ENCODE measurements around the gene CCDC85C. TPM values are rescaled to one million over a fixed set of nuclear protein-coding genes. Genes with fewer than 3 reads are reported as not detected.

The CCDC85C gene
- total and polyA plus RNA-seq, 10 donors = 1.6 to 12.4 (median 8.1) TPM

GRCh38 chr14:99596772-99597171, 7.2 kb downstream of the CCDC85C start:
- Histone ChIP-seq H3K4me1 (peaks cover 25 to 85% (median 55%) of the 10 kb centered on the region in 6 donors), H3K27me3 (replicated peaks in 1 of 7) (no peaks in the 10 kb centered on the region), H3K9me3 (no peaks in the 10 kb centered on the region), H3K36me3 (no peaks in the 10 kb centered on the region), H3K27ac (peak overlapping the region in 7 of 8 donors; percentile 59 to 81 (median 73)), H3K4me3 (no peak overlapping the region)
- TF ChIP-seq CTCF (IDR thresholded peaks at IDR 0.05 in 8 of 11, conservative IDR thresholded peaks at IDR 0.05 in 3 of 11) = no peak
- TF ChIP-seq POLR2AphosphoS5 (IDR thresholded peaks at IDR 0.05) = no peak
- TF ChIP-seq POLR2A (IDR thresholded peaks at IDR 0.05) = no peak
- intact Hi-C loops (cut with DNase I; ENCODE audit: low total_unique reads) = no loop called here
- 90 to 98% (median 91%) methylated on average over 6 to 7 of the region's 7 CpGs for WGBS, 5 donors
- no peak for DNase-seq

GRCh38 chr14:99596071-99596627, 7.9 kb downstream of the CCDC85C start:
- no peak for DNase-seq
- TF ChIP-seq POLR2AphosphoS5 (IDR thresholded peaks at IDR 0.05) (peak in 2 of 3 donors; percentile 8 to 34), POLR2A (IDR thresholded peaks at IDR 0.05) (no peak), CTCF (IDR thresholded peaks at IDR 0.05 in 8 of 11, conservative IDR thresholded peaks at IDR 0.05 in 3 of 11) (no peak)
- H3K27me3 ChIP-seq (replicated peaks in 1 of 7) = no peaks in the 10 kb centered on the region
- H3K36me3 ChIP-seq = no peaks in the 10 kb centered on the region
- H3K4me3 ChIP-seq = no peak overlapping the region
- WGBS, 5 donors = 68 to 73% (median 72%) methylated on average over 9 to 10 of the region's 10 CpGs
- intact Hi-C loops (cut with DNase I; ENCODE audit: low total_unique reads) = no loop called here
- H3K9me3 ChIP-seq = no peaks in the 10 kb centered on the region
- peaks cover 24 to 85% (median 53%) of the 10 kb centered on the region in 6 donors for H3K4me1 ChIP-seq
- H3K27ac ChIP-seq = peak overlapping the region; percentile 42 to 81 (median 72)

GRCh38 chr14:99595524-99595923, 8.5 kb downstream of the CCDC85C start:
- intact Hi-C loops (cut with DNase I; ENCODE audit: low total_unique reads) = no loop called here
- no peak for DNase-seq
- H3K9me3 ChIP-seq = no peaks in the 10 kb centered on the region
- H3K27ac ChIP-seq = peak overlapping the region; percentile 48 to 81 (median 72)
- peaks cover 19 to 85% (median 55%) of the 10 kb centered on the region in 6 donors for H3K4me1 ChIP-seq
- peak overlapping the region in 1 of 8 donors; percentile 52 for H3K4me3 ChIP-seq
- H3K36me3 ChIP-seq = no peaks in the 10 kb centered on the region
- no peaks in the 10 kb centered on the region for H3K27me3 ChIP-seq (replicated peaks in 1 of 7)
- TF ChIP-seq POLR2AphosphoS5 (IDR thresholded peaks at IDR 0.05) = no peak
- TF ChIP-seq CTCF (IDR thresholded peaks at IDR 0.05 in 8 of 11, conservative IDR thresholded peaks at IDR 0.05 in 3 of 11) = no peak
- no peak for TF ChIP-seq POLR2A (IDR thresholded peaks at IDR 0.05)
- 72 to 79% (median 76%) methylated on average over 7 of the region's 7 CpGs for WGBS, 5 donors

GRCh38 chr14:99595034-99595433, 9.0 kb downstream of the CCDC85C start:
- no peaks in the 10 kb centered on the region for H3K9me3 ChIP-seq
- peaks cover 14 to 85% (median 56%) of the 10 kb centered on the region in 6 donors for H3K4me1 ChIP-seq
- DNase-seq = no peak
- H3K27ac ChIP-seq = peak overlapping the region; percentile 48 to 81 (median 72)
- H3K27me3 ChIP-seq (replicated peaks in 1 of 7) = no peaks in the 10 kb centered on the region
- intact Hi-C loops (cut with DNase I; ENCODE audit: low total_unique reads) = no loop called here
- TF ChIP-seq POLR2A (IDR thresholded peaks at IDR 0.05) = no peak
- TF ChIP-seq POLR2AphosphoS5 (IDR thresholded peaks at IDR 0.05) = no peak
- no peak for TF ChIP-seq CTCF (IDR thresholded peaks at IDR 0.05 in 8 of 11, conservative IDR thresholded peaks at IDR 0.05 in 3 of 11)
- H3K4me3 ChIP-seq = peak overlapping the region in 3 of 8 donors; percentile 3 to 52 (median 9)
- 60 to 74% (median 66%) methylated on average over 8 to 9 of the region's 9 CpGs for WGBS, 5 donors
- no peaks in the 10 kb centered on the region for H3K36me3 ChIP-seq

Data from spleen (tissue), 11 donors.